Measurements from ENCODE around the gene B3GAT3.
"Not testable (repeated sequence)": the region's sequence is repeated elsewhere in the genome, so short reads cannot be mapped to it uniquely, and the experiment has no call there.

The B3GAT3 gene

GRCh38 chr11:62665075-62665598 lies 43.4 kb upstream of the B3GAT3 start, which contains the start of the genes C11orf98 and CSKMT:
C11orf98 (minus strand) TSS chr11:62665210; CDS start chr11:62665169, 41 bp downstream.
CSKMT (plus strand) TSS chr11:62665312; CDS start chr11:62665880, 568 bp downstream.
- peak; percentile 82 for DNase-seq (ENCODE audit: low read depth)
- in situ Hi-C loops (cut with HindIII; ENCODE audit: low sequenced_read_pairs): no loop called here
- TF ChIP-seq CTCF (IDR thresholded peaks at IDR 0.05; ENCODE audit: low read depth, low read length, missing control alignments): no peak

GRCh38 chr11:62664405-62665074 lies 42.8 kb upstream of the B3GAT3 start:
- in situ Hi-C loops (cut with HindIII; ENCODE audit: low sequenced_read_pairs): no loop called here
- H3K4me3 ChIP-seq (ENCODE audit: low read depth, low read length): peak overlapping the region; percentile 90
- TF ChIP-seq CTCF (IDR thresholded peaks at IDR 0.05; ENCODE audit: low read depth, low read length, missing control alignments): no peak
- DNase-seq (ENCODE audit: low read depth): no peak

More at GRCh38 chr11:62665075-62665598, 43.4 kb upstream of the B3GAT3 start, which contains the start of the genes C11orf98 and CSKMT:
- H3K4me3 ChIP-seq (ENCODE audit: low read depth, low read length): peak within 1 kb of the TSS; percentile 90

GRCh38 chr11:62656796-62657429 lies 35.1 kb upstream of the B3GAT3 start:
- no peak for TF ChIP-seq CTCF (IDR thresholded peaks at IDR 0.05; ENCODE audit: low read depth, low read length, missing control alignments)
- H3K4me3 ChIP-seq (ENCODE audit: low read depth, low read length): no peak overlapping the region
- no peak for DNase-seq (ENCODE audit: low read depth)
- in situ Hi-C loops (cut with HindIII; ENCODE audit: low sequenced_read_pairs): no loop called here

GRCh38 chr11:62654297-62654696 lies 32.5 kb upstream of the B3GAT3 start:
- in situ Hi-C loops (cut with HindIII; ENCODE audit: low sequenced_read_pairs): no loop called here
- no peak overlapping the region for H3K4me3 ChIP-seq (ENCODE audit: low read depth, low read length)
- no peak for TF ChIP-seq CTCF (IDR thresholded peaks at IDR 0.05; ENCODE audit: low read depth, low read length, missing control alignments)
- no peak for DNase-seq (ENCODE audit: low read depth)

GRCh38 chr11:62652161-62653006 lies 30.6 kb upstream of the B3GAT3 start:
- no peak for DNase-seq (ENCODE audit: low read depth)
- in situ Hi-C loops (cut with HindIII; ENCODE audit: low sequenced_read_pairs): no loop called here
- H3K4me3 ChIP-seq (ENCODE audit: low read depth, low read length): peak overlapping the region; percentile 96
- no peak for TF ChIP-seq CTCF (IDR thresholded peaks at IDR 0.05; ENCODE audit: low read depth, low read length, missing control alignments)

- in situ Hi-C loops (cut with HindIII; ENCODE audit: low sequenced_read_pairs); DNase-seq (ENCODE audit: low read depth); H3K4me3 ChIP-seq (ENCODE audit: low read depth, low read length): not testable (repeated sequence)
Observed at GRCh38 chr11:62650283-62650682, 28.5 kb upstream of the B3GAT3 start.

Measured in astrocyte of the cerebellum (primary cell).